Measurements from ENCODE around the gene ACVR1B. TPM values are rescaled to one million over a fixed set of nuclear protein-coding genes. Genes with fewer than 3 reads are reported as not detected.

Gene ACVR1B
- total RNA-seq, 1 donor from 2014 or later, result 13.8 TPM

- Histone ChIP-seq H3K9me3 (ENCODE audit: insufficient read depth, low read depth, low read length) (no peaks in the 10 kb centered on the region), H3K27me3 (ENCODE audit: insufficient read depth, low read length) (no peaks in the 10 kb centered on the region), H3K9ac (ENCODE audit: low read length) (no peak overlapping the region), H3K27ac (ENCODE audit: low read depth, low read length) (no peak overlapping the region), H3K79me2 (ENCODE audit: insufficient read depth, low read length) (no peaks in the 10 kb centered on the region), H3K36me3 (ENCODE audit: insufficient read depth, low read length) (no peaks in the 10 kb centered on the region), H4K20me1 (ENCODE audit: insufficient read depth, low read length) (no peaks in the 10 kb centered on the region), H3K4me3 (ENCODE audit: insufficient read depth, low read depth, low read length) (no peak overlapping the region), H3K4me2 (ENCODE audit: low read length) (peak overlapping the region; percentile 22), H3K4me1 (ENCODE audit: insufficient read depth, low read length) (peaks cover 14% of the 10 kb centered on the region), H2AFZ (ENCODE audit: low read depth, low read length) (no peak overlapping the region)
- peaks cover 19% of the 10 kb centered on the region for H3K27me3 Mint-ChIP-seq (ENCODE audit: low read depth, unreplicated experiment)
- H3K9me3 Mint-ChIP-seq (ENCODE audit: unreplicated experiment), result no peaks in the 10 kb centered on the region
- FAIRE-seq (no peak), DNase-seq (ENCODE audit: low read depth) (no peak)
- TF ChIP-seq CTCF (IDR thresholded peaks at IDR 0.05; ENCODE audit: insufficient read depth, low read depth, low read length) (no peak), EZH2 (IDR thresholded peaks at IDR 0.05; ENCODE audit: insufficient read depth, low read length) (no peak)
- no peak overlapping the region for H3K4me3 Mint-ChIP-seq (ENCODE audit: unreplicated experiment)
- no peak overlapping the region for H3K27ac Mint-ChIP-seq (ENCODE audit: unreplicated experiment)
- peaks cover 6% of the 10 kb centered on the region for H3K36me3 Mint-ChIP-seq (ENCODE audit: low read depth, unreplicated experiment)
- H3K4me1 Mint-ChIP-seq (ENCODE audit: low read depth, unreplicated experiment), result peaks cover 23% of the 10 kb centered on the region
These were observed 67.7 kb downstream of the ACVR1B start for GRCh38 chr12:52019113-52019770.

- peaks cover 23% of the 10 kb centered on the region for H3K4me1 Mint-ChIP-seq (ENCODE audit: low read depth, unreplicated experiment)
- no peaks in the 10 kb centered on the region for H4K20me1 ChIP-seq (ENCODE audit: insufficient read depth, low read length)
- no peaks in the 10 kb centered on the region for H3K79me2 ChIP-seq (ENCODE audit: insufficient read depth, low read length)
- H3K27me3 ChIP-seq (ENCODE audit: insufficient read depth, low read length), result no peaks in the 10 kb centered on the region
- no peak overlapping the region for H3K27ac ChIP-seq (ENCODE audit: low read depth, low read length)
- peaks cover 6% of the 10 kb centered on the region for H3K36me3 Mint-ChIP-seq (ENCODE audit: low read depth, unreplicated experiment)
- H3K36me3 ChIP-seq (ENCODE audit: insufficient read depth, low read length), result no peaks in the 10 kb centered on the region
- H2AFZ ChIP-seq (ENCODE audit: low read depth, low read length), result no peak overlapping the region
- H3K27me3 Mint-ChIP-seq (ENCODE audit: low read depth, unreplicated experiment), result peaks cover 18% of the 10 kb centered on the region
- peaks cover 15% of the 10 kb centered on the region for H3K4me1 ChIP-seq (ENCODE audit: insufficient read depth, low read length)
- TF ChIP-seq CTCF (IDR thresholded peaks at IDR 0.05; ENCODE audit: insufficient read depth, low read depth, low read length), result peak; percentile 59
- TF ChIP-seq EZH2 (IDR thresholded peaks at IDR 0.05; ENCODE audit: insufficient read depth, low read length), result no peak
- DNase-seq (ENCODE audit: low read depth) (no peak), FAIRE-seq (no peak)
- no peak overlapping the region for H3K4me3 ChIP-seq (ENCODE audit: insufficient read depth, low read depth, low read length)
- H3K9me3 ChIP-seq (ENCODE audit: insufficient read depth, low read depth, low read length), result no peaks in the 10 kb centered on the region
- peak overlapping the region; percentile 35 for H3K4me3 Mint-ChIP-seq (ENCODE audit: unreplicated experiment)
- H3K9me3 Mint-ChIP-seq (ENCODE audit: unreplicated experiment), result no peaks in the 10 kb centered on the region
- H3K27ac Mint-ChIP-seq (ENCODE audit: unreplicated experiment), result peak overlapping the region; percentile 66
- H3K9ac ChIP-seq (ENCODE audit: low read length), result no peak overlapping the region
- no peak overlapping the region for H3K4me2 ChIP-seq (ENCODE audit: low read length)
These were observed 69.2 kb downstream of the ACVR1B start for GRCh38 chr12:52020539-52021336.

- DNase-seq (ENCODE audit: low read depth) (no peak), FAIRE-seq (no peak)
- no peaks in the 10 kb centered on the region for H3K9me3 ChIP-seq (ENCODE audit: insufficient read depth, low read depth, low read length)
- H3K4me1 ChIP-seq (ENCODE audit: insufficient read depth, low read length), result peaks cover 19% of the 10 kb centered on the region
- H3K4me2 ChIP-seq (ENCODE audit: low read length), result peak overlapping the region; percentile 89
- H3K36me3 ChIP-seq (ENCODE audit: insufficient read depth, low read length), result no peaks in the 10 kb centered on the region
- H3K9me3 Mint-ChIP-seq (ENCODE audit: unreplicated experiment), result no peaks in the 10 kb centered on the region
- H3K27ac ChIP-seq (ENCODE audit: low read depth, low read length), result no peak overlapping the region
- TF ChIP-seq EZH2 (IDR thresholded peaks at IDR 0.05; ENCODE audit: insufficient read depth, low read length), result no peak
- no peak for TF ChIP-seq CTCF (IDR thresholded peaks at IDR 0.05; ENCODE audit: insufficient read depth, low read depth, low read length)
- H3K36me3 Mint-ChIP-seq (ENCODE audit: low read depth, unreplicated experiment), result no peaks in the 10 kb centered on the region
- peak overlapping the region; percentile 42 for H3K4me3 ChIP-seq (ENCODE audit: insufficient read depth, low read depth, low read length)
- peaks cover 19% of the 10 kb centered on the region for H3K4me1 Mint-ChIP-seq (ENCODE audit: low read depth, unreplicated experiment)
- no peaks in the 10 kb centered on the region for H3K79me2 ChIP-seq (ENCODE audit: insufficient read depth, low read length)
- H2AFZ ChIP-seq (ENCODE audit: low read depth, low read length), result peak overlapping the region; percentile 81
- peak overlapping the region; percentile 37 for H3K4me3 Mint-ChIP-seq (ENCODE audit: unreplicated experiment)
- H4K20me1 ChIP-seq (ENCODE audit: insufficient read depth, low read length), result no peaks in the 10 kb centered on the region
- H3K27ac Mint-ChIP-seq (ENCODE audit: unreplicated experiment), result no peak overlapping the region
- peak overlapping the region; percentile 54 for H3K9ac ChIP-seq (ENCODE audit: low read length)
- H3K27me3 ChIP-seq (ENCODE audit: insufficient read depth, low read length), result no peaks in the 10 kb centered on the region
- H3K27me3 Mint-ChIP-seq (ENCODE audit: low read depth, unreplicated experiment), result peaks cover 5% of the 10 kb centered on the region
These were observed 71.3 kb downstream of the ACVR1B start for GRCh38 chr12:52022841-52023181.

Measured in astrocyte (in vitro differentiated cells and primary cell).